HepG2 (cell line): ENCODE results near the gene UBE2C. TPM values are rescaled to one million over a fixed set of nuclear protein-coding genes. Genes with fewer than 3 reads are reported as not detected.

Experiments
- polyA plus RNA-seq, 8 experiments: library from polyadenylated mRNA; depleted of rRNA in 3 of 8; stranded (reverse) in 7 of 8; unstranded in 1 of 8; fragments of >200 nt; fragmentation: Illumina TruSeq in 4 of 8; extraction: Trizol in 4 of 8; gene quantifications; 2 replicates each; pipeline versions ENCODE4 v1.2.1 to v1.2.3, GENCODE V29; 2011 to 2016; ENCODE audit warnings: low read depth in 4 of 8, missing spikeins in 1 of 8, mixed read lengths in 1 of 8; ENCODE audit not compliant: insufficient read depth in 1 of 8
- small RNA-seq, 3 experiments: library from RNA; depleted of rRNA; stranded (forward); fragments of <200 nt; gene quantifications; one replicate each; pipeline ENCODE3, GENCODE V24; 2012; ENCODE audit warnings: low read depth in 2 of 3, low replicate concordance in 1 of 3; ENCODE audit not compliant: insufficient read length in 3 of 3, insufficient read depth in 2 of 3
- total RNA-seq, 5 experiments: library from RNA; depleted of rRNA; stranded (reverse); fragments of >200 nt; fragmentation: Illumina TruSeq; extraction: Trizol; gene quantifications; 2 replicates each; pipeline ENCODE4 v1.2.3, GENCODE V29; 2016; ENCODE audit warnings: low read depth in 1 of 5

The UBE2C gene
- total and polyA plus RNA-seq, 2 of the 13 experiments (the other 11 are each of a cell fraction or from before 2014, with no cell fraction given), result 100 to 123 TPM

Small RNAs within 50 kb of the gene (small RNA-seq; reads per million reads assigned to genes)
- gene RNU6ATAC38P, result 0 to 0.97 (median 0) reads per million in 3 experiments

Other genes starting within 250 kb of the UBE2C start
- gene WFDC8, start 233.4 kb upstream of the UBE2C start, total RNA-seq (2016; rRNA removed; fragmentation: Illumina TruSeq; extraction: Trizol), result not detected in 2 replicates
- gene WFDC8, start 233.4 kb upstream of the UBE2C start, polyA plus RNA-seq (2011; rRNA removed), result not detected in 2 replicates
- gene WFDC10A, start 182.9 kb upstream of the UBE2C start, total RNA-seq (2016; rRNA removed; fragmentation: Illumina TruSeq; extraction: Trizol), result not detected in 2 replicates
- gene WFDC10A, start 182.9 kb upstream of the UBE2C start, polyA plus RNA-seq (2011; rRNA removed), result not detected in 2 replicates
- not detected in 2 replicates for gene WFDC9, start 181.4 kb upstream of the UBE2C start, total RNA-seq (2016; rRNA removed; fragmentation: Illumina TruSeq; extraction: Trizol)
- gene WFDC9, start 181.4 kb upstream of the UBE2C start, polyA plus RNA-seq (2011; rRNA removed), result not detected in 2 replicates
- not detected in 2 replicates for gene WFDC11, start 142.4 kb upstream of the UBE2C start, total RNA-seq (2016; rRNA removed; fragmentation: Illumina TruSeq; extraction: Trizol)
- gene WFDC11, start 142.4 kb upstream of the UBE2C start, polyA plus RNA-seq (2011; rRNA removed), result not detected in 2 replicates
- gene WFDC13, start 110.6 kb upstream of the UBE2C start, total RNA-seq (2016; rRNA removed; fragmentation: Illumina TruSeq; extraction: Trizol), result not detected in 2 replicates
- not detected in 2 replicates for gene WFDC13, start 110.6 kb upstream of the UBE2C start, polyA plus RNA-seq (2011; rRNA removed)
- gene WFDC10B, start 107.6 kb upstream of the UBE2C start, total RNA-seq (2016; rRNA removed; fragmentation: Illumina TruSeq; extraction: Trizol), result not detected in 2 replicates
- gene WFDC10B, start 107.6 kb upstream of the UBE2C start, polyA plus RNA-seq (2011; rRNA removed), result 0.24 TPM in 1 of 2 replicates, not detected in the other
- not detected in 2 replicates for gene SPINT4, start 90.3 kb upstream of the UBE2C start, total RNA-seq (2016; rRNA removed; fragmentation: Illumina TruSeq; extraction: Trizol)
- gene SPINT4, start 90.3 kb upstream of the UBE2C start, polyA plus RNA-seq (2011; rRNA removed), result not detected in 2 replicates
- gene WFDC3, start 20.8 kb upstream of the UBE2C start, total RNA-seq (2016; rRNA removed; fragmentation: Illumina TruSeq; extraction: Trizol), result 0.40 and 0.58 TPM in 2 replicates
- 0.33 TPM in 1 of 2 replicates, not detected in the other for gene WFDC3, start 20.8 kb upstream of the UBE2C start, polyA plus RNA-seq (2011; rRNA removed)
- 23.2 and 40.1 TPM in 2 replicates for gene DNTTIP1, start 20.7 kb upstream of the UBE2C start, total RNA-seq (2016; rRNA removed; fragmentation: Illumina TruSeq; extraction: Trizol)
- gene DNTTIP1, start 20.7 kb upstream of the UBE2C start, polyA plus RNA-seq (2011; rRNA removed), result 56.7 and 56.8 TPM in 2 replicates
- 4.7 and 7.1 TPM in 2 replicates for gene TNNC2, start 14.7 kb downstream of the UBE2C start, total RNA-seq (2016; rRNA removed; fragmentation: Illumina TruSeq; extraction: Trizol)
- gene TNNC2, start 14.7 kb downstream of the UBE2C start, polyA plus RNA-seq (2011; rRNA removed), result 1.8 and 2.5 TPM in 2 replicates
- 9.3 and 12.8 TPM in 2 replicates for gene SNX21, start 21.2 kb downstream of the UBE2C start, total RNA-seq (2016; rRNA removed; fragmentation: Illumina TruSeq; extraction: Trizol)
- gene SNX21, start 21.2 kb downstream of the UBE2C start, polyA plus RNA-seq (2011; rRNA removed), result 7.7 and 9.3 TPM in 2 replicates
- gene ACOT8, start 44.7 kb downstream of the UBE2C start, total RNA-seq (2016; rRNA removed; fragmentation: Illumina TruSeq; extraction: Trizol), result 31.4 and 39.1 TPM in 2 replicates
- gene ACOT8, start 44.7 kb downstream of the UBE2C start, polyA plus RNA-seq (2011; rRNA removed), result 45.5 and 54.4 TPM in 2 replicates
- gene ZSWIM3, start 45.0 kb downstream of the UBE2C start, total RNA-seq (2016; rRNA removed; fragmentation: Illumina TruSeq; extraction: Trizol), result 5.8 and 7.3 TPM in 2 replicates
- 5.2 and 7.1 TPM in 2 replicates for gene ZSWIM3, start 45.0 kb downstream of the UBE2C start, polyA plus RNA-seq (2011; rRNA removed)
- 11.7 and 16.5 TPM in 2 replicates for gene ZSWIM1, start 68.6 kb downstream of the UBE2C start, total RNA-seq (2016; rRNA removed; fragmentation: Illumina TruSeq; extraction: Trizol)
- gene ZSWIM1, start 68.6 kb downstream of the UBE2C start, polyA plus RNA-seq (2011; rRNA removed), result 9.0 and 9.5 TPM in 2 replicates
- gene SPATA25, start 75.0 kb downstream of the UBE2C start, total RNA-seq (2016; rRNA removed; fragmentation: Illumina TruSeq; extraction: Trizol), result 3.3 and 7.6 TPM in 2 replicates
- gene SPATA25, start 75.0 kb downstream of the UBE2C start, polyA plus RNA-seq (2011; rRNA removed), result 4.8 and 8.9 TPM in 2 replicates
- 4.1 and 9.7 TPM in 2 replicates for gene NEURL2, start 78.6 kb downstream of the UBE2C start, total RNA-seq (2016; rRNA removed; fragmentation: Illumina TruSeq; extraction: Trizol)
- 7.2 and 12.2 TPM in 2 replicates for gene NEURL2, start 78.6 kb downstream of the UBE2C start, polyA plus RNA-seq (2011; rRNA removed)
- 63.8 and 202 TPM in 2 replicates for gene CTSA, start 78.7 kb downstream of the UBE2C start, total RNA-seq (2016; rRNA removed; fragmentation: Illumina TruSeq; extraction: Trizol)
- gene CTSA, start 78.7 kb downstream of the UBE2C start, polyA plus RNA-seq (2011; rRNA removed), result 222 and 231 TPM in 2 replicates
- 7.0 and 16.9 TPM in 2 replicates for gene PLTP, start 99.5 kb downstream of the UBE2C start, total RNA-seq (2016; rRNA removed; fragmentation: Illumina TruSeq; extraction: Trizol)
- 28.6 and 30.7 TPM in 2 replicates for gene PLTP, start 99.5 kb downstream of the UBE2C start, polyA plus RNA-seq (2011; rRNA removed)
- gene PCIF1, start 122.0 kb downstream of the UBE2C start, total RNA-seq (2016; rRNA removed; fragmentation: Illumina TruSeq; extraction: Trizol), result 18.5 and 20.9 TPM in 2 replicates
- gene PCIF1, start 122.0 kb downstream of the UBE2C start, polyA plus RNA-seq (2011; rRNA removed), result 21.6 and 24.4 TPM in 2 replicates
- 6.0 and 13.7 TPM in 2 replicates for gene ZNF335, start 159.6 kb downstream of the UBE2C start, total RNA-seq (2016; rRNA removed; fragmentation: Illumina TruSeq; extraction: Trizol)
- gene ZNF335, start 159.6 kb downstream of the UBE2C start, polyA plus RNA-seq (2011; rRNA removed), result 9.7 and 12.3 TPM in 2 replicates
- gene MMP9, start 196.3 kb downstream of the UBE2C start, total RNA-seq (2016; rRNA removed; fragmentation: Illumina TruSeq; extraction: Trizol), result not detected in 2 replicates
- gene MMP9, start 196.3 kb downstream of the UBE2C start, polyA plus RNA-seq (2011; rRNA removed), result 0.03 TPM in 1 of 2 replicates, not detected in the other
- 5.3 and 5.4 TPM in 2 replicates for gene SLC12A5, start 216.6 kb downstream of the UBE2C start, total RNA-seq (2016; rRNA removed; fragmentation: Illumina TruSeq; extraction: Trizol)
- 4.3 and 5.6 TPM in 2 replicates for gene SLC12A5, start 216.6 kb downstream of the UBE2C start, polyA plus RNA-seq (2011; rRNA removed)